H54 (cell line): Measurements from ENCODE around the gene GBP4.
"Not testable (repeated sequence)": the region's sequence is repeated elsewhere in the genome, so short reads cannot be mapped to it uniquely, and the experiment has no call there.

Experiments used
- DNase-seq: peaks from one replicate; pipeline ENCODE4 v3.0.0; 2011; ENCODE audit warnings: low spot score, mixed read lengths; ENCODE audit not compliant: insufficient read length
- FAIRE-seq: peaks from 3 replicates; lab custom pipeline; 2011; peaks lifted over from hg19 to GRCh38; lab: Jason Lieb, UNC
- POLR2A ChIP-seq: IDR thresholded peaks from 2 replicates; pipeline ENCODE4 v1.6.1; 2011; ENCODE audit warnings: low read depth, mild to moderate bottlenecking, low read length

GBP4 gene, protein sequence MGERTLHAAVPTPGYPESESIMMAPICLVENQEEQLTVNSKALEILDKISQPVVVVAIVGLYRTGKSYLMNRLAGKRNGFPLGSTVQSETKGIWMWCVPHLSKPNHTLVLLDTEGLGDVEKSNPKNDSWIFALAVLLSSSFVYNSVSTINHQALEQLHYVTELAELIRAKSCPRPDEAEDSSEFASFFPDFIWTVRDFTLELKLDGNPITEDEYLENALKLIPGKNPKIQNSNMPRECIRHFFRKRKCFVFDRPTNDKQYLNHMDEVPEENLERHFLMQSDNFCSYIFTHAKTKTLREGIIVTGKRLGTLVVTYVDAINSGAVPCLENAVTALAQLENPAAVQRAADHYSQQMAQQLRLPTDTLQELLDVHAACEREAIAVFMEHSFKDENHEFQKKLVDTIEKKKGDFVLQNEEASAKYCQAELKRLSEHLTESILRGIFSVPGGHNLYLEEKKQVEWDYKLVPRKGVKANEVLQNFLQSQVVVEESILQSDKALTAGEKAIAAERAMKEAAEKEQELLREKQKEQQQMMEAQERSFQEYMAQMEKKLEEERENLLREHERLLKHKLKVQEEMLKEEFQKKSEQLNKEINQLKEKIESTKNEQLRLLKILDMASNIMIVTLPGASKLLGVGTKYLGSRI

DNA sequence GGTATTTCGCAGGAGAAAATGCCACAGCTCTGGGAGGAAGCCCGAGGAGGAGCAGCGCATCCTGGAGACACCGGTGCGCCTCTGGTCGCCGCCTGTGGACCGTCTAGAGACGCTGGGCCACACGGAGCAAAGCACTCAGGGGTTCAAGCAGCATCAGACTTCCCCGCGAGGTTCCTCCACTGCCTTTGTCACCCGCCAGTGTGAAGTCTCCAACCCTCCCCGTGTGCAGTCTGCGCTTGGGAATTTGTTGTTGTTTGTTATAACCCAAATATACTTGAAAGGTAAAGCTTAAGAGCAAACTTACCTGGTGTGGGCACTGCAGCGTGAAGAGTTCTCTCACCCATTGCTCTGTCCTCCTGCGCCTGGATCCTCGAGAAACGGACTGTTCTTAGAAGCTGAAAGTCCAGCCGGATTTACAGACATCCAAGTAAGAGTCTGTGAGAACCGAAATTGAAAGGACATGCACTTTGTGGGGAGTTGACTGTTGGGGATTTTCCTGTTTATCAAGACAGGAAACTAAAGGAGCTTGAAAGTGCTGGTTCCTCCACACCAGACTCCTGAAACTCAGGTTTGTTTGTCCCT lies at the start of gene GBP4:
TSS of gene GBP4 (minus strand) at position 452 of the 582 bp plus-strand sequence. CDS start at position 344, 108 bp downstream.
- no peak for FAIRE-seq
- TF ChIP-seq POLR2A, result no peak
- DNase-seq, result no peak

DNA sequence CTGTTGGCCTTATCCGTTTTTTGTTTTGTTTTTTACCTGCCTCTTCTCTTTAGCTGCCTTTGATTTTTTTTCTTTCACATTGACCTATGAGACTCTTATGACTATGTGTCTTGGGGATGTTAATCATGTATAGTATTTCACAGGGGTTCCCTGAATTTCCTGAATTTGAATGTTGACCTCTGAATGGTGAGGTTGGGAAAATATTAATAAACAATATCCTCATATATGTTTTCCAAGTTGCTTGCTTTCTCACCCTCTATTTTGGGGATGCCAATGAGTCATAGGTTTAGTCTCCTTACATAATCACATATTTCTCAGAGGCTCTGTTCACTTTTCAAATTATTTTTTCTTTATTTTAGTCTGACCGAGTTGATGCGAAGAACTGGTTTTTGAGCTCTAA lies 44.3 kb upstream of the GBP4 start:
- DNase-seq (no peak), FAIRE-seq (no peak)
- no peak for TF ChIP-seq POLR2A

DNA sequence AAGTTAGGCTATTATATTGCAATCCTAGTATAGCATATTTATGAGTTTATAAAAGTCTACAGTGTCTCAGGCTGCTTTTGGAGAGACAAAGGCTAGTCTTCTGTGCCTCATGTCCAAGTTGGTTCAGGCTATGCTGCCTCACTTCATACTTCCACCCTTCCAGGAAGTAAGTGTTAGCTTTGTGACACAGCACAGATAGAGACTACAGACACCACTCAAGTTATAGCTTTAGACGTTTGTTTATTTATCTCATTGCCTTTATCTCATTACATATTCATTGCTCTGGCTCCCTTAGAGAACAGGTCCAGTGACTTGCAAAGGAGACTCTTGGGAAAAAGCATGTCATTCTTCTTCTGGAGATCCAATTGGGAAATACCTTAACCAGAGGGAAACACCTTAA lies 22.6 kb upstream of the GBP4 start:
- DNase-seq, result no peak
- TF ChIP-seq POLR2A, result no peak
- no peak for FAIRE-seq

DNA sequence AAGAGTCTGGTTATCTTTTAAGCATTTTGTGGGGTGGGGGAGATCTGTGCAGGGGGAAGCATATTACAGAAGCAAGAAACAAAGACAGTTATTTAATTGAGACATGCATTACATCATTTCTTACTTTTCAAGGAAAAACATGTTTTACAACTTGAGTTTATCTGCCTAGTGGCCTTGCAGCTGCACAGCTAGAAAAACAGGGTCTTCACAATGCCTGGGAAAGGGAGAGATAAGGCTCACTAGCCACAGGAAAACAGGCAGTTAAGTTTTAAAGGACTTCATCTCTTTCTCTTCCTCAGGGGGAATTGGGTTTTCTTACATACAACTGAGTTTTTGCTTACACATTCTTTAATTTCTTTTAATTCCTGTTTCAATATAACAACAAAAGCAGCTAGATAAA lies 21.1 kb upstream of the GBP4 start:
- FAIRE-seq, DNase-seq: not testable (repeated sequence)

DNA sequence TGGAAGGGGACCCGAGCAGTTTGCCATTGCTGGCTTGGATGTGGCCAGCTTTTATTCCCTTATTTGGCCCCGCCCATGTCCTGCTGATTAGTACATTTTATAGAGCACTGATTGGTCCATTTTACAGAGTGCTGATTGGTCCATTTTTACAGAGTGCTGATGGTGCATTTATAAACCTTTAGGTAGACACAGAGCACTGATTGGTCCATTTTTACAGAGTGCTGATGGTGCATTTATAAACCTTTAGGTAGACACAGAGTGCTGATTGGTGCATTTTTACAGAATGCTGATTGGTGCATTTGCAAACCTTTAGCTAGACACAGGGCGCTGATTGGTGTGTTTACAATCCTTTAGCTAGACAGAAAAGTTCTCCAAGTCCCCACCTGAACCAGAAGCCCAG lies 20.2 kb upstream of the GBP4 start:
- not testable (repeated sequence) for DNase-seq, FAIRE-seq

DNA sequence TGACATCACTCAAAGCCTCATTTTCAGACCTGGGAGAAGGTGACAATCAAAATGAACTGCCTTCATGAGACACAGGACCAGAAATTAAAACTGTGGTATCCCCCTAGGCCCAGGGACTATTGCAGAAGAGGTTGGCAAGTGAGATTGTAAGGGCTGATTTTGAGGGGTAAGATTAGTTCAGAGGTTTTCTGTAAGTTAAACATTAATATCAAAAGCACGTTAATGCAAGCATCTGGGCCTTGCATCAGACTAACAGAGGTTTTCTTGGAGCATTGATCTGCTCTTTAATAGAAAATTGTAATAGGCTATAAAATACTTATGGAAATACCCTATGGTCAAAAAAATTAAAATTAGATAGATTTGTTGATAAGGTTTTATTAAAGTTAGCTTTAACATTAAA lies 14.6 kb upstream of the GBP4 start:
- no peak for DNase-seq
- no peak for TF ChIP-seq POLR2A
- FAIRE-seq, result no peak

DNA sequence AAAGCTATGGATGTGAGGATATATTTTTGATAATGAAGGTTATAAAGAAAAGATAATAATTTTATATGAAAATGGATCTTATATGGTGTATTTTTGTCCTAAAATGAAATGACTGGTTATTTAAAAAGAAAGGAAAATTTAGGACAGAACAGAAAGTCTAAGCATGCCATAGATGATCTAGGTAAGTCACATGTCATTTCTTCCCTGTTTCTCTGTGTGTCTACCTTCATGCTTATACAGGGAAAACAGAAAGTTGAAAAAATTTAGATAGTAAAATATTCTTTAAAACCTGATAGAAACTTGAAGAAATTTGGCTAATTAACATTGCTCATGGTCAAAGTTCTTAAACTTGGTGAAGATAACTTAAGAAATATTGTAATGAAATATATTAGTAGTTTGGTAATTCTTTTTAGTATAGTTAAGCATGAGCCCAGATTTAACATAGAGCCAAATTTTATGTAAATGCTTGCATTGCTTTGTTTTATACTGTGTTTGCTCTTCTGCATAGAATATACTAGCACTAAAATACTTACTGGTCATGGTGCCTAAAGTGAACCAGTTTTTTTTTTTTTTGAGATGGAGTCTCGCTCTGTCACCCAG lies 12.4 kb upstream of the GBP4 start:
- TF ChIP-seq POLR2A, result no peak
- DNase-seq (no peak), FAIRE-seq (no peak)

DNA sequence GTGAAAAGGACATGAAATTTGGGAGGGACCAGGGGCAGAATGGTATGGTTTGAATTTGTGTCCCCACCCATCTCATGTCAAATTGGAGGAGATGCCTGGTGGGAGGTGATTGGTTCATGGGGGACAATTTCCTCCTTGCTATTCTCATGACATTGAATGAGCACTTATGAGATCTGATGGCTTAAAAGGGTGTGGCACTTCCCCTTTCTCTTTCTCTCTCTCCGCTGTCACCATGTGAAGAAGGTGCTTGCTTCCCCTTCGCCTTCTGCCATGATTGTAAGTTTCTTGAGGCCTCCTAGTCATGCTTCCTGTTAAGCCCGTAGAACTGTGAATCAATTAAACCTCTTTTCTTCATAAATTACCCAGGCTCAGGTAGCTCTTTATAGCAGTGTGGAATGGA lies 7.6 kb upstream of the GBP4 start:
- FAIRE-seq, result no peak
- DNase-seq, result no peak
- no peak for TF ChIP-seq POLR2A

DNA sequence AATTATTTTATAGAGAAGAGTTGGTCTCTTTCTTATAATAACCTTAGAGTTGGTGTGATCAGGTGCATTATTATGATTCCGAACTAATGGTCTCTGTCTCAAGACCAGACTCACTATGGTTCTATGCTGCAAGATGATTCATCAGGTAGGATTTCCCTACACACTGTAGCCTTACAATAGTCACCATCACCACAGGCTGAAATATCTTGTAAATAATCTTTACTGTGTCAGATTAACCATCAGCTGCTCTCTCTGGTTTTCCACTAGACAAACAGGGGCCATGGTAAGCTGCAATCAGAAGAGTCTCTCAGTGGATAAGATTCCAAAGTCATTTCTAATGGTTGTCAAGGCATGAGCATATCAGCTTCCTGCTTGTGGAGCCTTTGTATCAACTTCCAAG lies 4.4 kb upstream of the GBP4 start:
- FAIRE-seq (no peak), DNase-seq (no peak)
- TF ChIP-seq POLR2A, result no peak

DNA sequence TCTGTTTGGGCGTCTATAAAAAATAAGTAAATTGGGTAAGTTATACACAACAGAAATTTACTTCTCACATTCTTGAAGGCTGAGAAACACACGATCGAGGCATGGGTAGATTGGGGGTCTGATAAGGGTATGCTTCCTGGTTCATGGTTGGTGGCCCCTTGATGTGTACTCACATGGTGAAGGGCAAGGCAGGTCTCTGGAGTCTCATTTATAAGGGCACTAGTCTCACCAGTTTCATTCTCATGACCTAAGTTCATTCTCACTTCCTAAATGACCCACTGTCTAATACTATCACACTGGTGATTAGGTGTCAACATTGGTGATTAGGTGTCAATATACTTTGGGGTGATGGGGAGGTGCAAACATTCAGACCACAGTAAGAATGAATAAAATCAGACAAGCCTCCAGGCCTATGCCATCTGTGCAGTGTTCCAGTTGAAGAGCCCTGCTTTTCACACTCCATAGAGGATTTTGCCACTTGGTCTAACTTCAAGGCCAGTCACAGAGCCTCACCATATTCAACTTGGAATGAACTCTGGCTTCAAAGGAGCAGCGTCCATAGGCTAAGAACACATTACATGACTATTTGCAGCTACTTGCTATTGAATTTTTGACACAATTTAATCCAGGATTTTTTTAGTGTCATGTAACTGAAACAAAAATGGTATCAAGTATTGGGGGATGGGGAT lies 2.5 kb upstream of the GBP4 start:
- FAIRE-seq (no peak), DNase-seq (no peak)
- no peak for TF ChIP-seq POLR2A

DNA sequence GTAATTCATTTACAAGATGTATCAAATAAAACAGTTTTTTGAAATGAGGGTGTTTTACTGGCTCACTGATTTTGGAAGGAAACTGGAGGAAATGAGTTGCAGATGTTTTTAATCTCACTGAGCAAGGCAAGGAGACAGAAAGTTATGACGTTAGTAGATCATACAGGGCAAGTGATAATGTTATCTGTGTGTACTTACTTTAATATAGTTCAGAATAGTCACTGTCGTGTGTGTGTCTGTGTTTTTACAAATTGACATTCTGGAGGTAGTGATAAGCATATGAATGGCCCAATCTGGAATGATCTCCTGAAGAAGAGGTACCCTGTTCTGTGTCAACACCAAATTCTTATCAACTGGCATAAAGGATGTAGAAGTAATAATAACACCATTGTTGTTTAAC lies 1.9 kb upstream of the GBP4 start:
- DNase-seq (no peak), FAIRE-seq (no peak)
- TF ChIP-seq POLR2A, result no peak

DNA sequence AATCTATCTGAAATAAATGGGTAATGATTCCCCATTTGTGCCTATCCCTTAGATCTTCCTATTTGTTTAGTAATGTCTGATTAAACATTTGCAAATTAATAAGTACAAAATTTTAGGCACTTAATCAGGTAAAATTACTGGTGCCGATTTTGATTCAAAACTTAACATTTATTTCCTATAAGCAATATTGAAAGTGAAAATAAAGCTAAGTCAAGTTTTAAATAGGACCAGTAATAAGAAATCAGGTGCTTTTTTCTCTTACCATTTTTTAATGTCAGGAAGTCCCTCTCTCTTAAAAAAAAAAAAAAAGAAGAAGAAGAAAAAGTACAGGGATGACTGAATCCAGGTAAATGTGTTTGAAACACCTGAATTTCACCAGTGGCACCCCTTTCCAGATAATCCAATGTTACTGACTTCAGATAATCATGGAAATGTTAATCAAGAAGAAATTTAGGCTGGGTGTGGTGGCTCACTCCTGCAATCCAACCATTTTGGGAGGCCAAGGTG lies 836 bp upstream of the GBP4 start:
- no peak for DNase-seq
- no peak for TF ChIP-seq POLR2A
- FAIRE-seq, result no peak

DNA sequence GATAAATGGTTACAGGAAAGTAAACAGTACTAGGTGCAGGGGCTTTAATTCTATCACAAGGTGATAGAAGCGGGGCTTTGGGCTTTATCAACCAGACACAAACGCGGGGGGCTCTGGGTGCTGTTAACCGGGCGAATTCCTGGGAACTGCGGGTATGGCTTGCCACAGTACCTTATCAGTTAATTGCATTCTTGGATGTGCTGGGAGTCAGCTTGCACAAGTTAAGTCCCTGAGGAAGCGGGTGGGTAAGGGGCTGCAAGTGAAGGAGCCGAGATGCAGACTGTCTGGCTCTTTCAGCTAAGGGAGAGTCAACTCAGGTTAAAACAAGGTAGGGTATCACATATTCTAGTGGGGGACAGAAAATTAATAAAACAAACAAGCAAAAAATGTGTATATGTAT lies 661 bp downstream of the GBP4 start:
- no peak for FAIRE-seq
- no peak for DNase-seq
- no peak for TF ChIP-seq POLR2A
